Right lobe of liver (tissue), 6 donors: ENCODE measurements around the gene ZRANB3. TPM values are rescaled to one million over a fixed set of nuclear protein-coding genes. Genes with fewer than 3 reads are reported as not detected.

Experiments used
- ATAC-seq, 4 donors: fragments of 200-7000 bp; cut with Tn5 transposase; one replicate each; pipeline ENCODE4 v1.9.1; 2020; ENCODE audit warnings: mild to moderate bottlenecking in 4 of 4, moderate library complexity in 4 of 4
- DNase-seq, 3 donors: peaks; one replicate each; pipeline ENCODE4 v3.0.0-alpha.2; 2020
- H3K27ac ChIP-seq, 3 donors: fragments of 200-600 bp; one replicate each; pipeline ENCODE4 v1.8.0; 2022
- H3K27me3 ChIP-seq, 2 donors: fragments of 200-600 bp; one replicate each; pipeline ENCODE4 v1.8.0; 2022
- H3K36me3 ChIP-seq, 4 donors: fragments of 200-600 bp; sonication (generic) in 1 of 4; one replicate each; pipeline versions ENCODE4 v1.5.1 to v1.8.0; 2017 to 2022; ENCODE audit warnings: control low read depth in 1 of 4
- H3K4me1 ChIP-seq, 4 donors: fragments of 200-600 bp; sonication (generic) in 1 of 4; one replicate each; pipeline versions ENCODE4 v1.5.1 to v1.8.0; 2017 to 2022; ENCODE audit warnings: control low read depth in 1 of 4
- H3K4me3 ChIP-seq, 3 donors: fragments of 200-600 bp; one replicate each; pipeline ENCODE4 v1.8.0; 2022
- H3K9me3 ChIP-seq, 4 donors: fragments of 200-600 bp; sonication (generic) in 1 of 4; one replicate each; pipeline versions ENCODE4 v1.5.1 to v1.8.0; 2017 to 2022; ENCODE audit warnings: control low read depth in 1 of 4
- POLR2A ChIP-seq: fragments of 450-650 bp; IDR thresholded peaks from one replicate; pipeline ENCODE4 v1.6.1; 2017; ENCODE audit warnings: antibody characterized with exemption, mild to moderate bottlenecking
- WGBS: methylation state at CpG from one replicate; pipeline ENCODE4 v1.1.6; 2018; ENCODE audit warnings: low coverage, low lambda C conversion rate; ENCODE audit not compliant: insufficient coverage; ENCODE audit errors: missing lambda C conversion rate; 5-methylcytosine and 5-hydroxymethylcytosine counted together
- intact Hi-C, 2 donors: fragments of 100-400 bp; cut with DNase I; formaldehyde crosslinking; loops; one replicate each; pipeline versions ENCODE4 v1.11.2 to v1.14.1; 2022
- long read RNA-seq: library from polyadenylated mRNA; unstranded; transcript quantifications from one replicate; pipeline ENCODE4 v2.0.0, GENCODE V29; 2019
- total RNA-seq, 6 experiments: library from RNA; depleted of rRNA in 2 of 6; stranded (reverse); fragments of >200 nt in 2 of 6; fragmentation: NEBNext Ultra II Directional in 3 of 6; extraction: Animal tissue kit (Norgen Biotek cat#: 25700) in 3 of 6; gene quantifications; one replicate each; pipeline versions ENCODE4 v1.1.0 to v1.2.4, GENCODE V29; 2016 to 2023
- TF ChIP-seq, protein P1 (sequence below), 4 donors: fragments of 200-600 bp in 3 of 4; fragments of 450-650 bp in 1 of 4; IDR thresholded peaks; one replicate each; pipeline versions ENCODE4 v1.5.1 to v1.8.0; 2016 to 2022; ENCODE audit warnings: antibody characterized with exemption in 4 of 4, mild to moderate bottlenecking in 2 of 4
- donor health status: DM: no; HTN: yes; CAD: no.
- donor health status: DM: no; HTN: no; CAD: no.
- donor health status: DM: no; HTN: no; CAD: no.
- donor health status: DM: no; HTN: yes; CAD: no.
- donor health status: DM: no; HTN: yes; CAD: no.

Gene ZRANB3
- total RNA-seq = 1 to 10 TPM; 3.3 to 5.6 (median 4.0) TPM
- long read RNA-seq, partial matches to known transcripts = 0 of 1 reads
- long read RNA-seq, other reads (novel, unspliced or antisense) = 1 of 1 reads

DNA sequence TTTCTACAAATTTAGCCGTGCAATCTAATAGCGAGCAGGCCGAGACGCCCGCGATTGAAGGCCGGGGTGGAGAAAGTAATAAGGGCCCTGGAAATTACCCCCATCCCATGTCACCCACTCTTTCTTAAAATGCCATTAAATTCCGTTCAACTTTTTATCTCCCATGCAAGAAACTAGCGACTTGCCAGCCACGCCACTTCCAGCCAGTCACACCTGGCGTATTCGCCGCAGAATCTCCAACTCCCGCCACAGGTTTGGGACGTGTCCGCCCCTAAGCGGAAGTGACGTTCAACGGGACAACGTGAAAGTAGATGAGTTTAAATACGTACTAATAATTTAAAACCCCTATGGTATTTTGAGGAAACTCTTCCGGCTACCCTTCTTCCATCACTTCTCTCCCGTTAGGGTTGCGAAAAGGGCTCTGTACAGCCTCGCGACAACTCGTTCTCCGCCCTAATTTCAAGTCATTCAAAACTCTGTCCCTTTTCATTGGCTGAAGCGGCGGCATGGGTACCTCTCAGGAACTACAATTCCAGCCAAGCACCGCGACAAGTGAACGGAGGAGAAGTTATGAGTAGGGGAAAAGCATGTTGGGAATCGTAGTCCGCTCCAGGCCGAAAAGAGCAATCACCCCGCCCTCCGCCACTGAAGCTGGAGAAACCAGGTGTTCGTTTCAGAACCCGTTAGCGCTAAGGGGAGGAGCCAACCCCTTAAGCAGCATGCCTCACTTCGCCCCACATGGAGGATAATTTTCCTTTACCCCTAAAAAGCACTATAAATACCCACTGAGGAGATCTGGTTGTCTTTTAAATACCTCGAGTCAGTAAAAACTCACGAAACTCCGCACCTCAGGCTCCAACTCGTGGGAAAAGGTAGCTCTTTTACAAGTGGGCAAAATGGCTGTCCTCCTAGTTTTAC lies at the start of gene ZRANB3:
ZRANB3 (minus strand) TSS at position 906 of the 918 bp plus-strand sequence.
- H3K4me3 ChIP-seq = peak within 1 kb of the TSS; percentile 91 to 95 (median 94)
- peak; percentile 85 to 89 (median 86) for ATAC-seq
- intact Hi-C loops = no loop called here
- DNase-seq = peak; percentile 92 to 97 (median 96)
- H3K9me3 ChIP-seq = no peaks in the 10 kb centered on the region
- peak within 1 kb of the TSS; percentile 62 to 84 (median 80) for H3K27ac ChIP-seq
- no peaks in the 10 kb centered on the region for H3K36me3 ChIP-seq
- peak; percentile 20 for TF ChIP-seq POLR2A
- TF ChIP-seq, protein P1, sequence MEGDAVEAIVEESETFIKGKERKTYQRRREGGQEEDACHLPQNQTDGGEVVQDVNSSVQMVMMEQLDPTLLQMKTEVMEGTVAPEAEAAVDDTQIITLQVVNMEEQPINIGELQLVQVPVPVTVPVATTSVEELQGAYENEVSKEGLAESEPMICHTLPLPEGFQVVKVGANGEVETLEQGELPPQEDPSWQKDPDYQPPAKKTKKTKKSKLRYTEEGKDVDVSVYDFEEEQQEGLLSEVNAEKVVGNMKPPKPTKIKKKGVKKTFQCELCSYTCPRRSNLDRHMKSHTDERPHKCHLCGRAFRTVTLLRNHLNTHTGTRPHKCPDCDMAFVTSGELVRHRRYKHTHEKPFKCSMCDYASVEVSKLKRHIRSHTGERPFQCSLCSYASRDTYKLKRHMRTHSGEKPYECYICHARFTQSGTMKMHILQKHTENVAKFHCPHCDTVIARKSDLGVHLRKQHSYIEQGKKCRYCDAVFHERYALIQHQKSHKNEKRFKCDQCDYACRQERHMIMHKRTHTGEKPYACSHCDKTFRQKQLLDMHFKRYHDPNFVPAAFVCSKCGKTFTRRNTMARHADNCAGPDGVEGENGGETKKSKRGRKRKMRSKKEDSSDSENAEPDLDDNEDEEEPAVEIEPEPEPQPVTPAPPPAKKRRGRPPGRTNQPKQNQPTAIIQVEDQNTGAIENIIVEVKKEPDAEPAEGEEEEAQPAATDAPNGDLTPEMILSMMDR (IDR thresholded peaks at IDR 0.05) = no peak
- WGBS = under 1% methylated on average over 40 of the region's 46 CpGs
- no peaks in the 10 kb centered on the region for H3K27me3 ChIP-seq
- H3K4me1 ChIP-seq = peaks cover 0 to 9% (median 0%) of the 10 kb centered on the region in 4 donors

DNA sequence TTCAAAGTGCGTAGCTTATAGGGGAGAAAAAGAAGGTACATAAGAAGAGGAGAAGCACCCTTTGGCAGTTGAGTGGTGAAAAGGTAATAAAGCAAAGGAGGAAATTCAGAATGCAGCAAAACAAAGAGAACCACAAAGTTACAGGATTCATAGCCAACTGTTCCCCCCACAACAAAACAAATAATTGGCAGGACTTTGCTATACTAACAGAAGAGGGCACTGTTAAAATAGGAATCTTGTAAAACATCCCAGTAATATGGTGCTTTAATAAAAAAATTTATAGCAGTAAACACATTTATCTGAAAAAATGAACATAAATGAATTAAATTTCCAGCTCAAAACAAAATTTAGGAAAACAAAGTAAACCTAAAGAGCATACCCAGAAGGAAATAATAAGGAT lies 42.6 kb upstream of the ZRANB3 start:
- H3K9me3 ChIP-seq = no peaks in the 10 kb centered on the region
- H3K27me3 ChIP-seq = no peaks in the 10 kb centered on the region
- H3K4me1 ChIP-seq = no peaks in the 10 kb centered on the region
- no peak for ATAC-seq
- no peaks in the 10 kb centered on the region for H3K36me3 ChIP-seq
- no peak overlapping the region for H3K4me3 ChIP-seq
- no peak overlapping the region for H3K27ac ChIP-seq
- 100% methylated on average over 1 of the region's 1 CpG for WGBS
- intact Hi-C loops = no loop called here
- no peak for DNase-seq
- TF ChIP-seq, protein P1 (IDR thresholded peaks at IDR 0.05) = peak; percentile 9 to 35 (median 27)
- no peak for TF ChIP-seq POLR2A

DNA sequence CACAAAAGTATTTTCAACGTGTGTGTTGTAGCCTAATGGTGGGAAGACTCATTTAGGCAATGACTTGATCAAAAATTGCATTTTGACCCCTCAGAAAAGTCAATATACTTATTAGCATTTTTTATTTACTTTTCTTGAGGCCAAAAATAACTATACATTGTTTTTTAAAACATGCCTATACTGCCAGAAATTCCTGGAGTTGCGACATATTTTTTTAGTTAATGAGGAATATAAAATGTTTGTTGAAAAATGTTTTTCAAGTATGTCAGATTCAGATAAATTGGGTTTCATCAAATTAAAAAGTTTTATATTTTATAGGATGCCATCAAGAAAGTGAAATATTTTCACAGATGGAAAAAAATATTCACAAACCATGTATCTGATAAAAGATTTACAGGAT lies 39.9 kb upstream of the ZRANB3 start:
- intact Hi-C loops = no loop called here
- H3K9me3 ChIP-seq = no peaks in the 10 kb centered on the region
- H3K27me3 ChIP-seq = no peaks in the 10 kb centered on the region
- no peak overlapping the region for H3K27ac ChIP-seq
- ATAC-seq (no peak), DNase-seq (no peak)
- H3K4me1 ChIP-seq = no peaks in the 10 kb centered on the region
- 72% methylated on average over 2 of the region's 2 CpGs for WGBS
- no peak overlapping the region for H3K4me3 ChIP-seq
- no peak for TF ChIP-seq POLR2A
- TF ChIP-seq, protein P1 (IDR thresholded peaks at IDR 0.05) = no peak
- no peaks in the 10 kb centered on the region for H3K36me3 ChIP-seq

DNA sequence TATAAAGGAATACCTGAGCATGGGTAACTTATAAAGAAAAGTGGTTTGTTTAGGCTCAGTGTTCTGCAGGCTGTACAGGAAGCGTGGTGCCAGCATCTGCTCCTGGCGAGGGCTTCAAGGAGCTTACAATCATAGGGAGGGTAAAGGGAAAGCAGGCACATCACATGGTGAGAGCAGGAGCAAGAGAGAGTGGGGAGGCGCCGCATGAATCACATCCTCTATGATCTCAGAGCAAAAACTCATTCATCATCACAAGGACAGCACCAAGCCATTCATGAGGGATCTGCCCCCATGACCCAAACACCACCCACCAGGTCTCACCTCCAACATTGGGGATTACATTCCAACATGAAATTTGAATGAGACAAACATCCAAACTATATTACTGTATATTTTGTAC lies 32.8 kb upstream of the ZRANB3 start:
- WGBS = 97% methylated on average over 4 of the region's 4 CpGs
- Histone ChIP-seq H3K4me1 (no peaks in the 10 kb centered on the region), H3K36me3 (no peaks in the 10 kb centered on the region), H3K27ac (no peak overlapping the region), H3K9me3 (no peaks in the 10 kb centered on the region), H3K4me3 (no peak overlapping the region), H3K27me3 (no peaks in the 10 kb centered on the region)
- TF ChIP-seq, protein P1 (IDR thresholded peaks at IDR 0.05) = no peak
- no peak for TF ChIP-seq POLR2A
- intact Hi-C loops = no loop called here
- DNase-seq = no peak
- ATAC-seq = no peak
